Right lobe of liver (tissue), 4 donors: ENCODE results near the gene RIBC1.

Experiments used
- CTCF ChIP-seq, 4 donors: fragments of 200-600 bp in 3 of 4; fragments of 450-650 bp in 1 of 4; IDR thresholded peaks; one replicate each; pipeline versions ENCODE4 v1.5.1 to v1.8.0; 2016 to 2022; ENCODE audit warnings: antibody characterized with exemption in 4 of 4, mild to moderate bottlenecking in 2 of 4
- POLR2A ChIP-seq: fragments of 450-650 bp; IDR thresholded peaks from one replicate; pipeline ENCODE4 v1.6.1; 2017; ENCODE audit warnings: antibody characterized with exemption, mild to moderate bottlenecking
- donor health status: DM: no; HTN: no; CAD: no.
- donor health status: DM: no; HTN: no; CAD: no.
- donor health status: DM: no; HTN: yes; CAD: no.

GRCh38 chrX:53383376-53384076 lies 39.1 kb upstream of the RIBC1 start:
- TF ChIP-seq CTCF (IDR thresholded peaks at IDR 0.05) = no peak
- TF ChIP-seq POLR2A = no peak
